GDM1 (cell line): Measurements from ENCODE around the gene GOLGA7B.

Source experiments
- DNase-seq: peaks from one replicate; lab custom pipeline; 2025; lab: John Stamatoyannopoulos, UW

The GOLGA7B gene

DNA sequence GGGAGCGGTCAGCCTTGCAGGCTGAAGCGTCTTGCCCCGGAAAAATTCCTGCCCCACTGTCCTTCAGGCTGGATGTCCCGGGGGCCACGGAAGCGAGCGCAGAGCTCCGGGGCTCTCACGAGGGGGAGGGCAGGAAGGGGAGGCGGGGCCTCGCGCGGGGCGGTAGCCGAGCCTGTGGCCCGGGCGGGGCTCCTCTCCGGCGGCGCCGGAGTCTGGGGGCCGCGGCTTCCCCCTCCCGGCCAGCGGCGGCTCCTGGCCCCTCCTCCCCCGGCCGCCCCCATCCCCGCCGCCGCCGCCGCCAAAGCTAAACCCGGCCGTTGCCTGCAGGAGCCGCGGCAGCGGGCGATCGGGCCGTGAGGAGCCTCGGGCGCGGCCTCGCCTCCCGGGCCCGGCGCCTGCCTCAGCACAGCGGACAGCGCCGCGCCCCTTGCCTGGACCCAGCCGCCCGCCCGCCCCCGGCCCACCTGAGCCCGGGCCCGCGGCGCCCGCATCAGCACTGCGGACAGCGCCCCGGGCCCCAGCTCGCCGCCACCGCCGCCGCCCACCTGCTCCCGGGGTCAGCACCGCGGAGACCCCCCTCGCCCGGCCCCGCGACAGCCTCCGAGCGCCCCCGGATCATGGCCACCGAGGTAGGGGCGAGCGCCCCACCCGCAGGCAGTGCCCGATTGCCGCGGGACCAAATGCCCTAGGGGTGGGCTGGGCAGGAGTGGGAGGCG is at the start of gene GOLGA7B:
Gene GOLGA7B (plus strand): TSS at position 157 of the 716 bp plus-strand sequence. CDS start 461 bp downstream, at position 618.
- DNase-seq: no peak

DNA sequence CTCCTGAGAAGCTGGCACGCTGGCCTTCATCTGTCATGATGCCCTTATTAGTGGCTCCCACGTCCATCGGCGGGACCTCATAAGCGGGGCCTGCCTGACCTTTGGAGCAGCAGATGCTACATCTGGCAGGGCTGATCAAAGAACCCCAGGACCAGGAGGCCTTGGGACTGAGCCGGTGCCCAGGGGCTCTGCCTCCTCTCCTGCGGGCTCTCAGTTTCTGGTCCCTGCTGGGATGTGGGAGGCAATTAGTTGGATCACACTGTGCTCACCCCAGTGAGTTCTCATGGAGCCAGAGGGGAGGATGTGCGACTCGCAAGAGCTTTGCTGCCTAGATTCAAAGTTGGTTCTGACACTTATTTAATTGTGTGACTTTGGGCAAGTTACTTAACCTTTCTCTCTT is 49.2 kb upstream of the GOLGA7B start:
- no peak for DNase-seq

GRCh38 chr10:97801422-97801821 is 48.2 kb upstream of the GOLGA7B start:
- no peak for DNase-seq

- no peak for DNase-seq
Measured at GRCh38 chr10:97805096-97805884, 44.4 kb upstream of the GOLGA7B start.

- no peak for DNase-seq
Measured at GRCh38 chr10:97805949-97806348, 43.7 kb upstream of the GOLGA7B start.

GRCh38 chr10:97810446-97810845 is 39.2 kb upstream of the GOLGA7B start:
- no peak for DNase-seq

DNA sequence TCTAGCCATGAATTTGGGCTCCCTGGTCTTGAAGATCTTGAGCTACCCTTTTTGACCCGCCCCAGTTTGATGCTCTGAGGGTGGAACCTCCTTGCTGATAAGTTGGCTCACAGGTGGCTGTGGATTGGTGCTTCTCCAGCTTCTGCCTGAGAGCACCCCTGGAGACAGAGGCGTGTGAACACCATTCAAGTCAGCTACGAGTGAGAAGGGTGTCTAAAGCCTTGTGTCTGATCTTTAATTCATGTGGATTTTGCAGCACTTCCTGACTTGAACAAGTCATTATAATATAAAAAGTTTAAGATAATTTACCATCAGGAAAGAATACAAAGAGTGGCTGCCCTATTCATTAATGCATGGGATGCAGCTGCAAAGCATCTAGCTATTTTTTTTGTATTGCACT is 37.7 kb upstream of the GOLGA7B start:
- no peak for DNase-seq

DNA sequence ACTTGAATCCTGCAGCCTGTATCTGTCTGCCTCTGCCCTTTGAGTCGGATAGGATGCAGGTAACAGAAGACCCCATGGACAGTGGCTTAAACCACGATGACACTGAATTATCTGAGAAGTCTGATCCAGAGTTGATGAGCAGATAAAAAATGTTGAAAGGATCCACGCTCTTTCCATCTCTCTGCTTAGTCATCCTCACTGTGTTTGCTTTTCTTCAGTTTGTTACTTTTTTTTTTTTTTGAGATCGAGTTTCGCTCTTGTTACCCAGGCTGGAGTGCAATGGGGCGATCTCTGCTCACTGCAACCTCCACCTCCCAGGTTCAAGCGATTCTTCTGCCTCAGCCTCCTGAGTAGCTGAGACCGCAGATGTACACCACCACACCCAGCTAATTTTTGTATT is 36.9 kb upstream of the GOLGA7B start:
- DNase-seq: no peak

DNA sequence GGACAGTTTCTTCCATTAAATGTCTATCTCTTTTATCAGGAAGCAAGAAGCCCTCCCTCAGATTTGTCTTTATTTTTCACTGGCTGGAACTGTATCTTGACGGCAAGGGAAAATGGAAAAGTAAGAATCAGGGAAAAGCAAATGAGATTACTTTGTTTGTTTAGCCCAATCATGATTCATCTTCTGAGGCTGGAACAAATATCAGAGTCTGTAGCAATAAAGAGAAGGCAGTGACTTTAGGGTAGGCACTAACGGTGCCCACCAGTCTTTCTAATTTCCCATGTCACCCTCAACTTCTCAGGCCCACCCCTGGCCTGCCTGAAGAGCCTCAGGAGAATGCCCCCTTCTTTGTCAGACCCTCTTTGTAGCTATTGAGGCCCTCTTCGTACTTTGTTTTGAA is 36.3 kb upstream of the GOLGA7B start:
- no peak for DNase-seq

DNA sequence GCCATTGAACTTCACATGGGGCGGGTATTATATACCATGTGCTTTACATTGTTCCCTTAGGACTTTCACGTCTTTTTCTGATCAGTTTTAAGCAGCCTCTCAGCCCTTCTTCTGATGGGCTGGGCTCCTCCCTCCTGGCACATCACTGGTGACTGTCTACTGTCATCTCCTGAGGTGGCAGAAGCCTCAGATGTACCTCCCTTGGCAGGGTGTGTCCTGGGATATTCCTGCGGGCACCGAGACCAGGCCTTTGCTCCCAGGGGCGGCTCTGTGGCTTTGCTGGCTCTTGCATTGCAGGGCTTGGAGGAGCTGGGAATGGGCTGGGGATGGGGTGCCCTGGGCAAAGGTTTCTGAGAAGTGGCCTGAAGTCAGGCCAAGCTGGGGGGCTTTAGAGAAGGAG is 34.6 kb upstream of the GOLGA7B start:
- no peak for DNase-seq

- no peak for DNase-seq
Measured at GRCh38 chr10:97816609-97817008, 33.0 kb upstream of the GOLGA7B start.

- no peak for DNase-seq
Measured at GRCh38 chr10:97818572-97818971, 31.1 kb upstream of the GOLGA7B start.

GRCh38 chr10:97820096-97820704 is 29.4 kb upstream of the GOLGA7B start:
- DNase-seq: no peak

GRCh38 chr10:97821308-97822038 is 28.2 kb upstream of the GOLGA7B start:
- no peak for DNase-seq

DNA sequence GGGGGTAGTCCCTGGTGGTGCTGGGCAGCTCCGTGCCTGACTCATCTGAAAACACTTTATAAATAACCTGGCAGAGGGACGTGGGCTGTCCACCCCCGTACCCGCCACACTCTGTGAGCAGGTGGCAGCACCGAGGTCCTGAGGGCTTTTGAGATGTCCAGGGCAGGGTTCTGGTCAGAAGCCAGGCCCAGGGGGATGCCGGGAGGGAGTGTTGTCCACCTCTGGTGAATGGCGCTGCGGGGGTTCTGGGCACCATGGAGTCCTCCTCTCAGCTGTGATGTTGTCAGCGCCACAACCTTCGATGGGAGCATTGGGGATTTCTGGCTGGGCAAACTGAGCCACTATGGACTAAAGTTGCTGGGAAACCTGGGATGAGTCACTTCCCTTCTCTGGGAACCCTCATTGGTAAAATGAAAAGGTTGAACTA is 27.4 kb upstream of the GOLGA7B start:
- no peak for DNase-seq

DNA sequence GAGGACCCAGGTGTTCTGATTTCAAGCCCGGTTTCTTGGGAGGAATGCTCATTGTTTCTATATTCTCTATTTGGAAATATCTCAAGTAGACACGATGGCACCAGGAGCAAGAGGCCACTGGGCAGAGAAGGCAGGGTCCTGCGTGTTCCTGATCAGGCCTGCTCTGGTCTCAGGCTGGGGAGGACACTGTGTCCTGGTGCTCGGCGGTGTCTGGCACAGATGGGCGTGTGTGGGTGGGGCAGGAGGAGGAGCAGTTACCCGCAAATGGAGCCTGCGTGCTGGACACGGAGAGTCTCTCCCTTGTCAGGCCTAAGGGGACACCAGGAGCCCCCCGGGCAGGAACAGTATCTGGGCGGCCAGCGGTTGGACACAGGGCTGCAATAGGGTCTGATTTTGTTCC is 25.9 kb upstream of the GOLGA7B start:
- DNase-seq: no peak

GRCh38 chr10:97825020-97825760 is 24.5 kb upstream of the GOLGA7B start:
- DNase-seq: no peak

DNA sequence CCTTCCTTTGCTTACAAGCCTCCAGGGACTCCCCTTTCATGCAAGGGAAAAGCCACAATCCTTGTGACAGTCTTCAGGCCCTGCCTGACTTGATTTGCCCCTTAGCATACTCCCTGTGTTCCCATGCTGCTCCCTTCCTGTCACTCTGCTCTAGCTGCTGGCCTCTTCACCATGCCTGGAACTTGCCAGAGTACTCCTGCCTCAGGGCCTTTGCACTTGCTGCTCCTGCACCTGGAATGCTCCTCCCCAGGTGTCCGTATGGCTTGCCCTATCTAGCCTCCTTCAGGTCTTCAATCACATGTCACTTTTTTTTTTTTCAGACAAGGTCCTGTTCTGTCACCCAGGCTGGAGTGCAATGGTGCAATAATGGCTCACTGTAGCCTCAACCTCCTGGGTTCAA is 22.8 kb upstream of the GOLGA7B start:
- no peak for DNase-seq

GRCh38 chr10:97827702-97828291 is 21.8 kb upstream of the GOLGA7B start:
- DNase-seq: no peak

DNA sequence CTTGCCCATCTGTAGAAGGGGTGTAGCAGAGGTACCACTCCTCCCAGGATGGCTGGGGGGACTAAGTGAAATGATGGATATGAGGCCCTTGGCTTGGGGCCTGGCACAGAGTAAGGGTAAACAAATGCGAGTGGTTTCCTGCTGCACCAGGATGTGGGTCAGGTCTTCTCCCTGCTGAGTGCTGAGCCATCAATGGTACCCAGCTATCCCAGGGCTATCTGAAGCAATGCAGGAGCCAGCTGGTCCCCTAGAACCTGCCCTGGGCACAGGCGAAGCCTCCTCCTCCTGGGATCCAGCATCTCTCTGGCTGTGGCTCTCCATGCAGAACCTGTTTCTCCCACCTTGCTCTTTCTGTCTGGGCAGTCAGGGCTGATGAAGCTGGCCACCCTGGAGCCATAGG is 20.9 kb upstream of the GOLGA7B start:
- no peak for DNase-seq

DNA sequence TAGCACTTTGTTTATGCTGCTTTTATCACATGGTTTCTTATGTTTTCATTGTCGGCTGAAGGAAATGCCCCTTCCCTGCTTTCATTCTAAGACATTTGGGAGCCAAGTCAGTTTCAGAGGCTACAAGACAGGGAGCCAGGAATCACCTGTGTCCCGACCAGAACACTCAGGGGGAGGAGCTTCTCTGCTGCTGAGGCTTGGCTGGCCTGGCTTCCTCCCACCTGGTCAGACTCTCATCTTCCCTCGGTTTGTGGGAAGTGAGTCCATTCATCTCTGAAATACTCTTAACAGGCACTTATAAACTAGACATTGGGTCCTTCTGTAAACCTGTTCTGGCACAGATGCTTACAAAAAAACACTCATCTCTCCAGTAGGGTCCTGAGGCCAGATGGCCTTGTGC is 19.6 kb upstream of the GOLGA7B start:
- no peak for DNase-seq
